ENCODE results near the gene IRAK3.

- TF ChIP-seq, protein P1, sequence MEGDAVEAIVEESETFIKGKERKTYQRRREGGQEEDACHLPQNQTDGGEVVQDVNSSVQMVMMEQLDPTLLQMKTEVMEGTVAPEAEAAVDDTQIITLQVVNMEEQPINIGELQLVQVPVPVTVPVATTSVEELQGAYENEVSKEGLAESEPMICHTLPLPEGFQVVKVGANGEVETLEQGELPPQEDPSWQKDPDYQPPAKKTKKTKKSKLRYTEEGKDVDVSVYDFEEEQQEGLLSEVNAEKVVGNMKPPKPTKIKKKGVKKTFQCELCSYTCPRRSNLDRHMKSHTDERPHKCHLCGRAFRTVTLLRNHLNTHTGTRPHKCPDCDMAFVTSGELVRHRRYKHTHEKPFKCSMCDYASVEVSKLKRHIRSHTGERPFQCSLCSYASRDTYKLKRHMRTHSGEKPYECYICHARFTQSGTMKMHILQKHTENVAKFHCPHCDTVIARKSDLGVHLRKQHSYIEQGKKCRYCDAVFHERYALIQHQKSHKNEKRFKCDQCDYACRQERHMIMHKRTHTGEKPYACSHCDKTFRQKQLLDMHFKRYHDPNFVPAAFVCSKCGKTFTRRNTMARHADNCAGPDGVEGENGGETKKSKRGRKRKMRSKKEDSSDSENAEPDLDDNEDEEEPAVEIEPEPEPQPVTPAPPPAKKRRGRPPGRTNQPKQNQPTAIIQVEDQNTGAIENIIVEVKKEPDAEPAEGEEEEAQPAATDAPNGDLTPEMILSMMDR (IDR thresholded peaks at IDR 0.05) = no peak
- TF ChIP-seq POLR2A (IDR thresholded peaks at IDR 0.05) (no peak), EP300 (IDR thresholded peaks at IDR 0.05) (no peak), POLR2AphosphoS5 (IDR thresholded peaks at IDR 0.05) (no peak)
Observed at GRCh38 chr12:66280561-66280960, 91.5 kb downstream of the IRAK3 start.
